NCI-H146 treated with DMSO at 0.1 percent for 48 hours (cell line): ENCODE data around the gene SCO1.
A peak's percentile ranks its signal among the peaks of the same experiment; 100 is the strongest.

Source experiments
- DNase-seq: peaks from one replicate; lab custom pipeline; 2025; ENCODE audit not compliant: unreplicated experiment; lab: John Stamatoyannopoulos, UW

The SCO1 gene

DNA sequence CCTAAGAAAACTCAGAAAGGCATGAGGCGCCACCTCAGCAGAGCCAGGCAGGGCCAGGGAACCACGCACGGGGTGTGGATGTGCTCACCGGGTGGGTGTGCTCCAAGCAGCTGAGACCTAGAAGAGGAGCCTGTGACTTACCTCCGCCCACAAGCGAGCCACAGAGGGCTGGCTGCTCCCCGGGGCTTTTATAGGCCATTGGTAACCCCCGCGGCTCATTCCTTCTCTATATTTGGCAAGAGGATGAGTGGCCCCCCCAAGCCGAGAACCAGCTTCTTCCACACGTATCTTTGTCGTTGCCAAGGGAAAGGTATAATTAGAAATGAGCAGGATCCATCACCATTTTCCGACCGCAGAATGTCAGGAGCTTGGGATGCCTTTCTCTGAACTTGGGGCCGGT lies 40.2 kb downstream of the SCO1 start, which contains the start of gene MYH3:
Gene MYH3, minus strand, starts transcription at position 162 of the 400 bp plus-strand sequence. CDS start 2,245 bp downstream, outside the sequence.
- no peak for DNase-seq

DNA sequence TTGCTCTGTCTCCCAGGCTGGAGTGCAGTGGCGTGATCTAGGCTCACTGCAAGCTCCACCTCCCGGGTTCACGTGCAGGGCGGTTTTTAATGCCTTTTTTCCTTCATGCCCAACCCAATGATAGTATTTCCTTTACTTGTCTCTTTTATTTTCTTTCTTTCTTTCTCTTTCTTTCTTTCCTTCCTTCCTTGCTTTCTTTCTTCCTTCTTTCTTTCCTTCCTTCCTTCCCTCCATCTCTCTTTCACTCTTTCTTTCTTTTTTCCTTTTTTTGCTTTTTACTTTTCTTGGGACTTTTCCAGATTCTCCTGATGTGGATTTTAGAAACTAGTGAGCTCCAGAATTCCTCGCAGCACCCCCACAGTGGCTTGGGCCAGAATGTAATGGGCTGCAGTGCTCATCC lies 43.3 kb downstream of the SCO1 start:
- DNase-seq, result no peak

DNA sequence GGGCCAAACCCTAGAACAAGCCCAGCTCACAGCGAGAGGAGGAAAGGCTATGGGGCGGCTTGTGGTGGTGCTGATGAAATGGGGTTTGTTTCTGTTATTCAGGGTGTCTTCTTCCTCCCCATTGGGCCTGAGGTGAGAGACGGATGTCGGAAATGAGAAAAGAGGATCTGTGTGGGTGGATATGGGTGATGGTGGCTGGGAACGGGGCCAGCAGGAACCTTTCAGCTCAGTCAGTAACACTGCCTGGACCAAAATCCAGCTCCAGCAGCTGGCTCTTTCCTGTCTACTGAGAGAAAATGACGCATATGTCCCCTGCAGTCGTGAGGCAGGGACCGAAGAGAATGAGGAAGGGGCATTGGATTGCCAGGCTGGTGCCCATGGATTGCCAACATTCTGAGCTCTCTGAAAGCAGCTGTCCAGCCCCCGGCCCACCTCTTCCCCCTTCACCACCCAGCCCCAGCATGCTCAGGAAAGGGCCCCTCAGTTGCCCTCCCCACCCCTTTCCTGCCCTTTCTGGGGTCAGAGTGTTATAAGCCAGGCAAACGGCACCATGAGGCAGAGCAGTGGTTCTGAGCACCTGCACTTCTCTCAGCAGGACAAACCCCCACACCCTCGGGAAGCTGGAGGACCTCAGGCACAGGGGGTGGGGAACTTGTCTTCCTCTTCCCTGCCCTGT lies 44.2 kb downstream of the SCO1 start:
- DNase-seq, result no peak

DNA sequence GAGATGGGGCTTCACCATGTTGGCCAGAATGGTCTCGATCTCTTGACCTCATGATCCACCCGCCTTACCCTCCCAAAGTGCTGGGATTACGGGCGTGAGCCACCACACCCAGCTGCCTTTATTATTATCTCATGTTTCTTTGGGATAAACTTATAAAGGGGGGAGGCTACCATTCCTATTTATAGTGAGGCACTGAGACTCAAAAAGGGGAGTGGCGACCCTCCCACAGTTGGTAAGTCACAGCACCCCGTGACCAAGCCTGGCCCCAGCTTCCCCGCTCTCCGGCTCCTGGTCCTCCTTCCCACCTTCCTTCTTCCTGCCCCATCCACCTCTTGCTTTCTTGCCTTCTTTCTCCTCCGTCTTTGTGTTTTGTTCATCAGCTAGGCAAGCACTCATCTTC lies 45.4 kb downstream of the SCO1 start:
- no peak for DNase-seq

DNA sequence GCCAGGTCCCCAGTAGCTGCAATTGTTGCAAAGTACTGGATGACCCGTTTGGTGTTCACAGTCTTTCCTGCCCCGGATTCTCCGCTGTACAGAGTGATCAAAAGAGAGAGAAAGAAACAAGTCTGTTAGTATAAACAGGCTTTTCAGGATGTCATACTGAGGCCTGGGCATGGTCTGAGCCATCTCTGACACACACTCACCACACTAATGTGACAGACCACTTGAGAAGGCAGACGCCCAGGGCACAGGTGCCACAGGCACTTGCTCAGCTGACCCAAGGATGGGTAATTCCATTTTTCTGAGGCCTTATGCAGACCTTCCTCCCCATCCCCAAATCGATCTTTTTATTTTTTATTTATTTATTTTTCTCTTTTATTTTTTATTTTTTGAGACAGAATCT lies 47.7 kb downstream of the SCO1 start:
- no peak for DNase-seq

DNA sequence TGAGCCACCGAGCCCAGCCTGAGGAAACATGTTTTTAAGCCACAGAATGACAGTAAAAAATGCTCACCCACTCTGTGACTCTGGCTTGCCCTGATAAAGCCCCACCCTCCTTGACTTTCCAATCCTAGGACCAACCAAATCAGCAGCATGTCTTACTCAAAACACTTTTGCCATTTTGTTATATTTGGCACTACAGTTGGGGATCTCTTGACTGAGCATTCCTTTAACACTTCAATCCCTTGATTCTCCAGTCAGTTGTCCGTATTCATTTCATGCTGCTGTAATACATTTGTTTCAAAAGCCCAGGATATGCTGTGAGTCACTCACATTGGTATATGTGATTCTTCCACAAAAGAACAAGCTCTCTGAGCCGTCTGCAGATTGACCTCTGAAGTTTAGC lies 48.4 kb downstream of the SCO1 start:
- DNase-seq, result no peak

DNA sequence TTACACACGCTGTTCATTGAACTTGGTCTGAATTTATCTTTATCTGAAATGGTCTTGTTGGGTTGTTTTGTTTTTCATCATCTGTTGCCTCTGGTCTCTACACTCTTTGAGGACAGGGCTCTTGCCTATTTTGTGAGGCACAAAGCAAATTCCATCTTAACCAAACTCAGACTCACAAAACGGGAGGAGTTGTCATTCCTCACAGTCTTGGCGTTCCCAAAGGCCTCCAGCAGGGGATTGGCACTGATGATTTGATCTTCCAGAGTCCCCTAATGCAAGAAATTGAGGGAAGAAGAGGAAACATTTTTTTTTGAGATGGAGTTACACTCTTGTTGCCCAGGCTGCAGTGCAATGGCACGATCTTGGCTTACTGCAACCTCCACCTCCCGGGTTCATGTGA lies 49.0 kb downstream of the SCO1 start:
- no peak for DNase-seq

DNA sequence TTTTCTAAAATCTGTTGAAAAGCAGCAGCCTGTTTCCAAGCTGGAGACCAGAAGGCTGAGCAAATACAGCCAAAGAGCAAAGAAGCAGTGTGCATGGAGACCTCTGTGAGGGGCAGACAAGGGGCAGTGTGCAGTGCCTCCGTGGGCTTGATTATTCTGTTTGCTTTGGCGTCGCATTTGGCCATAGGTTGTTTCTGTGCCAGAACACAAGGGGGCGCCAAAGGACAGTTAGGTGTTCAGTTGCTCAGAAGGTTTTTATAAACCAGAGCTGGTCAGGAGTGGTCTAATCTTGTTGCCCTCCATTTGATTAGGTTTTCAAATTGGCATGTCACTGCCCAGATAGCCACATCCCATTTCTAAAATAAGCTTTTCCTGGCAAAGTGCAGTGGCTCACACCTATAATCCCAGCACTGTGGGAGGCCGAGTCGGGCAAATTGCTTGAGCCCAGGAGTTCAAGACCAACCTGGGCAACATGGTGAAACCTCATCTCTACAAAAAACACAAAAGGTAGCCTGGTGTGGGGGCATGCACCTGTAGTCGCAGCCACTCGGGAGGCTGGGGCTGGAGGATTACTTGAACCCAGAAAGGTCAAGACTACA lies 50.8 kb downstream of the SCO1 start:
- peak; percentile 42 for DNase-seq

DNA sequence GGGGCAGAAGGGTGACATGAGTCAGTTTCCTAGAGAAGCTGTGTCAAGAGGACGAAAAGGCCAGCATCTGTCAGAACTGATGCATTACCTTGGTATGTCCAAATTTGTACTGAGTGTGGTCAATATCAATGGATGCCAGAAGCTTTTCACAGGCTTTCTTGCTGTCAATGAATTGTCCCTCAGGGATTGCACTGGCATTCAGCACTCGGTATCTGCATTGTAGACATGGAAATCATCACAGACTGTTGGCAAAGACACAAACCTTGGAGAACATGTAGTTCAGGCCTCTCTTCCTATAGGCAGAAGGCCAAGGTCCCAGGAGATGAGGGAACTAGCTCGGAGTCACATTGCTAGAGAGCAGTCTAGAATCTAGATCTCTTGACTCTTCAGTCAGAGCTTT lies 56.9 kb downstream of the SCO1 start:
- DNase-seq, result no peak

DNA sequence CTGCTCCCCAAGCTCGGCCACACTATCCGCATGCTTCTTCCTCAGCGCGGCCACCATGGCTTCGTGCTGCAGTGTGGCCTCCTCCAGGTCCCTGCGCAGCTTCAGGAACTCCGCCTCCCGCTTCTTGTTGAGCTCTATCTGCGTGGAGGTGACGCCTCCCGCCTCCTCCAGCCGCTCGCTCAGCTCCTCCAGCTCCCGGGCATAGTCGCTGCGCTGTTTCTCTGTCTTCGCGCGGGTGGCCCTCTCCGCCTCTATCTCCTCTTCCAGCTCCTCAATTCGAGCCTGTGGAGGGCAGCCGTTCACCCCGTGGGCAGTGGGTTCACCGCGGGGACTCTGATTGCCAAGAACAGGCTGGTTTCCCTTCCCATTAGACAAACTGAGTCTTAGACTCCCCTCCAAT lies 59.2 kb downstream of the SCO1 start:
- no peak for DNase-seq

DNA sequence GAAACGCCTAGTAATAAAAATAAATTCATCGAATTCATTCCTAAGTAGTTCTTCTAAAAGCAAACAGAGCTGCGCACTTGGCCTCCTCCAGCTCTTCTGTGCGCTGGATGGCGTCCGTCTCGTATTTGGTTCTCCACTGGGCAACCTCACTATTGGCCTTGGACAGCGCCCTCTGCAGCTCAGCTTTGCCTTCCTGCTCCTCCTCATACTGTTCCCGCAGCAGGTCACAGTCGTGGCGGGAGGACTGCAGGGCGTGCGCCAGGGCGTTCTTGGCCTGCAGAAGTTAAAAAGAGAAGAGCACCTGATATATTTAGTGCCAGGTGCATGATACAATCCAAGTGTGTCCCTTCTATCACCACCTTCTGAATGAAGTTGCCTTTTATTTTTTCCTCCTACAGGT lies 62.0 kb downstream of the SCO1 start:
- no peak for DNase-seq

DNA sequence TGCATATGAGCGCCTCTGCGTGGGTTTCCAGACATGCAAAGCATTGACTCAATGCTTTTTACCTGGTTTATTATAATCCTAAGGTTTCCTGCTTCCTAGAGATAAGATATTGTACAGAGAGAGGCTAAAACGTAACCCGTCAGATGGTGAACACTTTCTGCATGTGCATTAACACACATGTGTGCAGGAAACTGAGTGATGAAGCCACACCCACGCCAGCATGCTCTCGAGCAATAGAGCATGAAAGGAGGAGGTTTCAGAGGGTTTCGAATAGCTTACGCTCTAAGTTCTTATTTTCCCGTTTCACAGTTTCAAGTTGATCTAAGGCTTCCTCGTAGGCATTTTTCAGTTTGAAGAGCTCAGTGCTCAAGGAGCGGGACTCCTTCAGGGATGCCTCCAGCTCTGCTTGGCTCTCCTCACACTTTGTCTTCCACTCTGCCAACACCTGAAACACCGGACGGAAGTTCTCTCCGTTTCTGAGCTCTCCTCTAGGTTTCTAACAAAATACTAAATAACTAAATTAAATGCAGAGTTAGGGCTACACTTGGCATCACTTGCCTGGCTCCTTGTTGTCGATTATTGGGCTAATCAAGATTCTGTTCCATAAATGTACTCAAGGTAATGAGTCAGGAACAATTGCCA lies 63.5 kb downstream of the SCO1 start:
- no peak for DNase-seq

DNA sequence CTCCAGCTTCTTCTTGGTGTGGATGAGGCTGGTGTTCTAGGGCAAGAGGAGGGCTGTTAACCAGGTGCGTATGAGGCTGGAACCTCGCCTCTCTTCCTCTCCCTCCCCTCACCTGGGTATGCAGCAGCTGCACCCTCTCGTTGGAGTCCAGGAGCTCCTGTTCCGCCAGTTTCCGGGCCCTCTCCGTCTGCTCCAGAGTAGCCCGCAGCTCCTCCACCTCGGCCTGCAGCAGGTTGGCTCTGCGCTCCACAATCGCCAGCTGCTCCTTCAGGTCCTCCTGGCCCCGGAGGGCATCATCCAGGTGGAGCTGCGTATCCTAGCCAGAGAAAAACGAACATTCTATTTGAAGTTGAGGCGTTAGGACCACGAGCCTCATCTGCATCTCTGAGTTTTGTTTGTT lies 65.6 kb downstream of the SCO1 start:
- DNase-seq, result no peak

DNA sequence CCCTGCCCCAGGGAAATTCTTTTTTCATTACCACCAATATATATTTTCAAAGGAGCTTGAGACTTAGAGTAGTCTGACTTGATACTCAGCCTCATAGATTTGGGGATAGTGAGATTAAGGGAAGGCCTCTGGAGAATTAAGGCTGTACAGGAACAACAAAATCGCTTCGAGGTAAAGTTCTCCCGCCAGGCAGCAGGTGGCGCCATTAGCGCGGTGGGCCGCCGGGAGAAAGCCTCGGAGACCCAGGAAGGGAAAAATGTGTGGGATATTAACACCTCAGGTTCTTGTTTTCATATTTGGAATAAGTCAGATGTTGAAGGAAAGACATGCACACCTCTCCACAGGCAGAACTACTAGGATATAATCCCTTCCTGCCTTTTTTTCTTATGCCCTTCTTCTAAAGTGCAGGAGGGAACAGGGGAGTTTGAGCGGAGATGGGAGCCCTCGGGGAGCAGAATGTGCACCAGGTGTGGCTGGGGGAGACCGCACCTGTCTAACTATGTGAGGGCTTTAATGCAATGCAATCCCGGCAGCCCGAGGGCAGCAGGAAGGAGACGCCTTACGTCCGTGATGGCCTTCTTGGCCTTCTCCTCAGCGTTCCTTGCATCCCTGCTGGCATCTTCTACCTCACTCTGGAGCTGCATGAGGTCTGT lies 66.2 kb downstream of the SCO1 start:
- no peak for DNase-seq

DNA sequence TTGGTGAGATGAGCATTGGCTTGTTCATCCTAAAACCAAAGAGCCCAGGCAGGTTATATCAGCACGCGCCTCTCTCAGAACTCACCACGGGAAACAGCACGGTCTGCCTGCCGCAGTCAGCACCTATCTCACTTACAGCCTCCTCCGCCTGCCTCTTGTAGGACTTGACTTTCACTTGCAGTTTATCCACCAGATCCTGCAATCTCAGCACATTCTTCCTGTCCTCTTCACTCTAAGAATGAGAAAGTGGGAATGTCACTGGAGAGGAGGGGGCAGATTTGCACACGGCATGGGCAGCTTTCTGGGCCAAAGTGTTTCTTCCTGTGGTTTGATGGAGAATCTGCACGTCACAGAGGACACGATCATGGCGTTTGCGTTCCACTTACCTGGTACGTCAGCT lies 67.6 kb downstream of the SCO1 start:
- DNase-seq, result no peak

DNA sequence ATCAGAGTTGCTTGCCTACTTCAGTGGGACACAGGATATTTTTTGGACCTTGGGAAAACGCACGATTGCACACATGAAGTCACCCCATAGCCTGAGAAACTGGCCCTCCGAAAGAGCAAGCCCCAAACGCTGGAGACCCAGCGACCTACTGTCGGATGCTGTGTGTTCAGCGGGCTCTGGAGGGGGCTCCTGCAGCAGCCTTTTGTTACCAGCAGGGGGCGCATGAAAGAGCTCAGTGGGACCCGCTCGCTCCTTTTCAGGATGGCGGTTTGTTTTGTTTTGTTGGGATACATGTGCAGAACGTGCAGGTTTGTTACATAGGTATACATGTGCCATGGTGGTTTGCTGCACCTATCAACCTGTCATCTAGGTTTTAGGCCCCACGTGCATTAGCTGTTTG lies 68.6 kb downstream of the SCO1 start:
- DNase-seq, result no peak

DNA sequence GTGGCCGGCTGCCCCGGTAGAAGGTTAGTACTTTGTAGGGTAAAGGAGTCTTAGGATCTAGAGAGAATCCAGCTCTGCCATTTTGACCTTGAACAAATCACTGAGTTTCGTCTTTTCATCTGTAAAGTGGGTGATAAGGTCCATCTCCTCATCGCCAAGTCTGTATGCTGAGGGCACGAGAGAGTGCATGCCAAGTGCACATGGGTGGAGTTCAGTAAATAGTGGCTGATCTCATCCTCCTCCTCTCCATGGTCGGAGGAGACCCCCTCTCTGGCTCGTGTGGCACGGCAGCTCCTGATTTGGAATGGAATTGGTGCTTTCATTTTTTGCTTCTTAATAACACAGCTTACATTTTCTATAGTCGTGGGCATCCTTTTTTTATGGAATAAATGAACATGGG lies 70.9 kb downstream of the SCO1 start:
- DNase-seq, result no peak

DNA sequence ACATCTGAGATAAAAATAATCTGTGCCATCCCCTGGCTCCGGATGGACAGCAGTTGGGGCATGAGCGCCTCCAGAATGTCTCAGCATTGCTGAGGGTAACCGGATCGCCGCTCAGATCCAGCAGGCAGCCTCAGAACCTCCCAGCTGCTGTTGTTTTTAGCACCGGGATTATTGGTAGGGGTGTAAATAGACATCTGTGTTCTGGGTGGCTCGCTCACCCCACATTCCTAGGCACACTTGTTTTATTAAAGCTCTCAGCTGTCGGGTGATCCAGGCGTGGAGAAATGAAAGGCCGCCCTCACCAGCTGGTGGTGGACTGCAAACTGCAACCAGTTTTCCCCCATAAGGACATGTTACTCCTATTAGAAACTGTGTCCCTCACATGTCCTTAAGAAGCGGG lies 72.4 kb downstream of the SCO1 start:
- no peak for DNase-seq

DNA sequence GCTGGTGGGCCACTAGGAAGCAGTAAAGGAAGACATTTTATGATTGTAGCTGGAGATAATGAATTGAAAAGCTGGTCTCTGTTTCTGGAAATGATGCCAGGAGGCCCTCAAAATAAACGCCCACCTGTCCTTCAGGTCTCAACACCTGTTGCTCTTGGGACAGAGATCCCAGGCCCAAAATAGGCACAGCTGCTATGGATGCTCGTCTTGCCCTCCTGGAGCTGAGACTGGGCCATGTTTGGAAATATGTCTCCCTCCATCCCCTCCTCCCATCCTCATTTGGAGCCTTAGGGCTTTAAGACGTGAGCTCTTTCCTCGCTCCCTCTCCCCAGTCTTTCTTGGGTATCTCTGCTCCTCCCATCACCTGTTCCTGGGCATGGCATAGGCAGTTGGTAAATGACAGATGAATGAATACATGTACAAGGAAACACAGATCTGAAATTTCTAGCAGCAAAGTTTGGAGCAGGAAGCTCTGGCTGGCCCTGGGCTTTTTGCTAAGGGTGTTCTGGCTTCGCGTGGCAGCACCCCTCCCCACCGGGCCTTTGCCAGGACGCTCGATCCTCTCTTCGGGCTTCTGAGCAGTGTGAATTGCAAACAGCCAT lies 73.5 kb downstream of the SCO1 start:
- no peak for DNase-seq

DNA sequence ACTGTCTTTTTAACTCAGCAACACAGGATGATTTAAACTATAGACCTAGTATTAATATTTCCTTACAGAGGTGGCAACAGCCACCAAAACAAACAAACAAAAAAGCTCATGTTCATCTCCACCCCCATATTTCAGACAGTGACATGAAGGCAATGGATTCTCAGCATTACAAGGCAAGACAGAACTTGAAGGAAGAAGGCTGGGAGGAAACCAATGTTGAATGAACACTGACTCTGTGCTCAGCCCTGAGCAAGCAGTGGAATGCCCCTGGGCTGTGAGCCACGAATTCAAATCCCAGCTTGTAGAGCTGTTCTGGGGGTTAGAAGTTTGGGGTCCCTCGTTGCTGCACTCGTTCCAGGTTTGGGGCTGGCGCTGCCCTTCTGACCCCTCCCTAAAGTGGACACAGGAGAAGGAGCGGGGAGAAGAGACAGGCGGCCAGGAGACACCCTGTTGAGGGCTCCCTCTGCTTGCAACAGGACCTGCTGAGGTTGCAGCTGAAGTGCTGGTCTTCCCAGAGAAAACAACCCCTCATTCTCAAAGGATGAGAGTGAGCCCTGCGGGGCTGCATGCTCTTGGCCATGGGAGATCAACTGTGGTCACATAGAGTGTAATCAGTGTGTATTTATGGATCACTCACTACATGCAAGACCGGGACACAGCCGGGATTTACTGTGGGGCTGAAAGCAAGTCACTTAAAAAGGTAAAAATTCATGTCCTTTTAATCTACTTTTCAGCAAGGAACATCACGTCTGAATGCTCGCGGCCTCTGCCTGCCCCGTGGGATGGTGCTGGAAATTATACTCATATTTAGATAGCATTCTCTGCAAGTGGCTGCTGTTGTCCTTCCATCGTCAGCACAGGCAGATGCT lies 74.5 kb downstream of the SCO1 start:
- DNase-seq, result no peak
